ENCODE measurements around the gene VTI1A. TPM values are rescaled to one million over a fixed set of nuclear protein-coding genes. Genes with fewer than 3 reads are reported as not detected.
A peak's percentile ranks its signal among the peaks of the same experiment; 100 is the strongest.
"Not testable (repeated sequence)": the region's sequence is repeated elsewhere in the genome, so short reads cannot be mapped to it uniquely, and the experiment has no call there.

Gene VTI1A
- total RNA-seq, 2 experiments from 2014 or later, result 39.0 to 54.6 TPM

GRCh38 chr10:112492736-112493135 is 45.7 kb downstream of the VTI1A start:
- CTCF ChIA-PET, result interaction anchor here (1.5 kb wide), 1 partner anchor 21 kb away, joined by 5 read pairs; no protein-coding TSS in a partner anchor
- Mint-ChIP-seq H3K9me3 (ENCODE audit: low read depth) (no peaks in the 10 kb centered on the region), H3K27ac (no peak overlapping the region), H3K36me3 (peaks cover 1% of the 10 kb centered on the region), H3K4me1 (peaks cover 13% of the 10 kb centered on the region), H3K27me3 (no peaks in the 10 kb centered on the region), H3K4me3 (no peak overlapping the region)
- ATAC-seq (no peak), DNase-seq (no peak)

GRCh38 chr10:112497347-112497950 is 50.4 kb downstream of the VTI1A start:
- Mint-ChIP-seq H3K27ac (no peak overlapping the region), H3K4me3 (no peak overlapping the region), H3K4me1 (peaks cover 7% of the 10 kb centered on the region), H3K27me3 (no peaks in the 10 kb centered on the region), H3K36me3 (peaks cover 14% of the 10 kb centered on the region), H3K9me3 (ENCODE audit: low read depth) (no peaks in the 10 kb centered on the region)
- ATAC-seq, result no peak
- CTCF ChIA-PET, result interaction anchor here (1.1 kb wide), 1 partner anchor 9 kb away, joined by 3 read pairs; no protein-coding TSS in a partner anchor
- no peak for DNase-seq

DNA sequence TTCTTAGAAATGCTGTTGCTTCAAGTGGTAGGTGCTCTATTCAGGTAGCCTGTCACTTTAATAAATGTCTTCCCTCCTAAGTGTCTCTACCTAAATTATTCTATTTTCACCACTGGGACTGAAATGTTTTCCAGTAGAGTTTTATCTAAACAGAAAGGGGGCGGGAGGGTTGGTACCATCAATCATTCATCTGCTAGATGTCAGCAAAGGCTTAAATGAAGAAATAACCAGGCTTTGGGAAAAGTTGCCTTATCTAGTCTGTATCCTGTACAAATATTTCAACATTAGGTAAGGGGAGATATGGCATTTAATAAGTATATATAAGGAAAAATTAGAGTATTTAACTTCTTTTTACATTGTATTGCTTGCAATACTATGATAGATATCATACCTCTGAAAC is 51.8 kb downstream of the VTI1A start:
- CTCF ChIA-PET, result no interaction called here
- Mint-ChIP-seq H3K4me1 (peaks cover 7% of the 10 kb centered on the region), H3K9me3 (ENCODE audit: low read depth) (no peaks in the 10 kb centered on the region), H3K27ac (no peak overlapping the region), H3K4me3 (no peak overlapping the region), H3K27me3 (no peaks in the 10 kb centered on the region), H3K36me3 (peaks cover 17% of the 10 kb centered on the region)
- no peak for DNase-seq
- ATAC-seq, result no peak

DNA sequence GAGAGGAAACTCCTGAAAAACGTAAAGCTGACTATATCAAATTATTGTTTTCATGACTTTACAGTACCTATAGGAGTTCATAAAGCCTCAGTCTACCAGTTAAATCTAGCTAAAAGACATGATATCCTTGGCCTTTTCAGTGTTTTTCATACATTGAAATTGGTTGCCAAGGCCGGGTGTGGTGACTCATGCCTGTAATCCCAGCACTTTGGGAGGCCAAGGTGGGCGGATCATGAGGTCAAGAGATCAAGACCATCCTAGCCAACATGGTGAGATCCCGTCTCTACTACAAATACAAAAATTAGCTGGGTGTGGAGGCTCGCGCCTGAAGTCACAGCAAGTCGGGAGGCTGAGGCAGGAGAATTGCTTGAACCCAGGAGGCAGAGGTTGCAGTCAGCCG is 53.0 kb downstream of the VTI1A start:
- H3K4me3 Mint-ChIP-seq; H3K27me3 Mint-ChIP-seq; DNase-seq; H3K4me1 Mint-ChIP-seq; CTCF ChIA-PET; H3K27ac Mint-ChIP-seq; H3K9me3 Mint-ChIP-seq (ENCODE audit: low read depth); ATAC-seq: not testable (repeated sequence)
- peaks cover 17% of the 10 kb centered on the region for H3K36me3 Mint-ChIP-seq

- H3K27ac Mint-ChIP-seq, result no peak overlapping the region
- no peaks in the 10 kb centered on the region for H3K27me3 Mint-ChIP-seq
- CTCF ChIA-PET, result interaction anchor here (1.4 kb wide), 1 partner anchor 27 kb away, joined by 5 read pairs; no protein-coding TSS in a partner anchor
- no peak for ATAC-seq
- peaks cover 2% of the 10 kb centered on the region for H3K4me1 Mint-ChIP-seq
- H3K9me3 Mint-ChIP-seq (ENCODE audit: low read depth), result no peaks in the 10 kb centered on the region
- DNase-seq, result no peak
- no peak overlapping the region for H3K4me3 Mint-ChIP-seq
- peaks cover 17% of the 10 kb centered on the region for H3K36me3 Mint-ChIP-seq
These were observed 55.5 kb downstream of the VTI1A start for GRCh38 chr10:112502536-112502935.

DNA sequence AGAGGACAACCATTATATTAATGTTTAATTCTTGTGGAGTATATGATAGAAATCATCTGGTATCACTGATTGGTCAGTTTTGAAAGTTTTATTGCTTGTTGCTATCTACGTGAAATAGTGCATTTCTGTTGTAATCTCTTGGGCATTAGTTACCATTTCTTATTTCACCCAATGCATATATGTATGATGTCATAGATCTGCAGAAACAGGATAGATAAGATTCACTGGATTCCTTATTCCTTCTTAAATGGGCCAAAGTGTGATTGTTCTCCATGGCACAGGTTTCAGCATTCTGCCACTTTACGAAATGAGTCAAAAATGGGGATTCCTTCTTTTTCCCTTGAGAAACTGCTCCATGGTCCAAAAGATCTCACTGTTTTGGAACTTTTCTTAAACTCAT is 56.6 kb downstream of the VTI1A start:
- DNase-seq, result no peak
- CTCF ChIA-PET, result no interaction called here
- Mint-ChIP-seq H3K9me3 (ENCODE audit: low read depth) (no peaks in the 10 kb centered on the region), H3K4me1 (no peaks in the 10 kb centered on the region), H3K27me3 (no peaks in the 10 kb centered on the region), H3K4me3 (no peak overlapping the region), H3K36me3 (peaks cover 17% of the 10 kb centered on the region), H3K27ac (no peak overlapping the region)
- no peak for ATAC-seq

- CTCF ChIA-PET, result interaction anchor here (0.8 kb wide), 1 partner anchor 24 kb away, joined by 3 read pairs; no protein-coding TSS in a partner anchor
- Mint-ChIP-seq H3K36me3 (peaks cover 18% of the 10 kb centered on the region), H3K4me3 (no peak overlapping the region), H3K27me3 (peaks cover 10% of the 10 kb centered on the region), H3K9me3 (ENCODE audit: low read depth) (no peaks in the 10 kb centered on the region), H3K4me1 (peaks cover 20% of the 10 kb centered on the region), H3K27ac (no peak overlapping the region)
- DNase-seq (no peak), ATAC-seq (no peak)
These were observed 60.0 kb downstream of the VTI1A start for GRCh38 chr10:112507046-112507445.

- peaks cover 11% of the 10 kb centered on the region for H3K27me3 Mint-ChIP-seq
- peaks cover 23% of the 10 kb centered on the region for H3K36me3 Mint-ChIP-seq
- ATAC-seq (no peak), DNase-seq (no peak)
- CTCF ChIA-PET, result no interaction called here
- H3K4me1 Mint-ChIP-seq, result peaks cover 20% of the 10 kb centered on the region
- no peak overlapping the region for H3K27ac Mint-ChIP-seq
- no peak overlapping the region for H3K4me3 Mint-ChIP-seq
- no peaks in the 10 kb centered on the region for H3K9me3 Mint-ChIP-seq (ENCODE audit: low read depth)
These were observed 61.0 kb downstream of the VTI1A start for GRCh38 chr10:112507988-112508387.

DNA sequence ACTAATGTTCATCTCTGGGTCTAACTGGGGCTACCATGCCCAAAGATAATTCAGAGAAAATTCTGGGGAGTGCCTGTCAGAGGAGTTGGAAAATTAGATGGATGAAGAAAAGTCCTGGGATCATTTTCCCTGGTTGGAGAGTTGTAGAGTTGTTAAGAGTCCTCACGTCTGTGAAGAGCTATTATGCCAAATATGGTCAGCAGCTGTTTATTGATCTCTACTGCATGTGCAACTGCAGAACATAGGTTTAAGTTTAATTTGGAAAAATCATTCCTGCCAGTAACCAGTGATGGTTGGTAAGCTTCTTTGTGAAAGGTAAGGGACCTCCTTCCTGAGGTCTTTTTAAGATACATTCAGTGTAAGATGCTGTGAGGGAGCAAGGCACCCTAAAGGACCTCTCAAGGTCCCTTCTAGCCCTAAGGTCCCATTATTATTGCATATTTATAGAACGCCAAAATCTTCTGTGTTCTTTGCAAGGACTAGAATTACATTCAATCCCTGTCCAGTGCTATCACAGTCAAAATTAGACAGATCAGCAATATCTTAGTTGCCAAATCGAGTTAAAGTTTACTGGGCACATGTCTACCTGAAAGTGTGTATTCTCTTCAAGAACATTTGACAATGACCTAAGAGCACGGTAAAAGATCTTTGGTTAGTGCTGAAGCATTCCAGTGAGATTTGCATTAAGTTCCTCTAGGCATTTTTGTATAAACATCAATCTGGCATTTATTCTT is 62.7 kb downstream of the VTI1A start:
- ATAC-seq (no peak), DNase-seq (no peak)
- peaks cover 27% of the 10 kb centered on the region for H3K36me3 Mint-ChIP-seq
- peaks cover 14% of the 10 kb centered on the region for H3K27me3 Mint-ChIP-seq
- CTCF ChIA-PET, result interaction anchor here (1.2 kb wide), 1 partner anchor 22 kb away, joined by 3 read pairs; no protein-coding TSS in a partner anchor
- H3K4me1 Mint-ChIP-seq, result peaks cover 20% of the 10 kb centered on the region
- no peak overlapping the region for H3K27ac Mint-ChIP-seq
- H3K9me3 Mint-ChIP-seq (ENCODE audit: low read depth), result peaks cover 2% of the 10 kb centered on the region
- no peak overlapping the region for H3K4me3 Mint-ChIP-seq

GRCh38 chr10:112510384-112510783 is 63.4 kb downstream of the VTI1A start:
- CTCF ChIA-PET, result interaction anchor here (1.1 to 1.2 kb wide), 2 partner anchors 10 to 21 kb away, joined by 3 to 4 read pairs; no protein-coding TSS in a partner anchor
- ATAC-seq, result peak; percentile 97
- H3K27me3 Mint-ChIP-seq, result peaks cover 14% of the 10 kb centered on the region
- H3K27ac Mint-ChIP-seq, result no peak overlapping the region
- DNase-seq, result peak; percentile 84
- peaks cover 28% of the 10 kb centered on the region for H3K36me3 Mint-ChIP-seq
- no peak overlapping the region for H3K4me3 Mint-ChIP-seq
- peaks cover 20% of the 10 kb centered on the region for H3K4me1 Mint-ChIP-seq
- peaks cover 2% of the 10 kb centered on the region for H3K9me3 Mint-ChIP-seq (ENCODE audit: low read depth)

GRCh38 chr10:112512294-112512693 is 65.3 kb downstream of the VTI1A start:
- ATAC-seq (no peak), DNase-seq (no peak)
- Mint-ChIP-seq H3K4me1 (peaks cover 23% of the 10 kb centered on the region), H3K4me3 (no peak overlapping the region), H3K9me3 (ENCODE audit: low read depth) (peaks cover 2% of the 10 kb centered on the region), H3K27ac (no peak overlapping the region), H3K27me3 (peaks cover 14% of the 10 kb centered on the region), H3K36me3 (peaks cover 29% of the 10 kb centered on the region)
- CTCF ChIA-PET, result no interaction called here

DNA sequence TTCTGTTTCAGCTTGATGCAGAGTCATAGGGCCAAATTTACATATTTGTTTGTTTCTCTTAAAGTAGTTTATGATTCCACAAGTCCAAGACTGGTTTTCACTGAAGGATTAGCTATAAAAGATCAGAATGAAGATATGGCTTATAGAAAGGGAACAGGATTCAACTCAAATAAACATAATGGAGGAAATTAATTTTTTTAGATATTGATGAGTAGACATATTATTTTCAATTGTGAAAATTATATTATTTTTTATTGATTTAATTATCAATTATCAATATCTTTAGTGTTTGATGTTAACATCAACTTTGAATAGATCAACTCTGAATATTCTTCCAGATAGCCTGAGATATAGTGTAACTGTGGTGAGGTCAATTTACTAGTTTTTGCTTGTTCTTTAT is 68.1 kb downstream of the VTI1A start:
- Mint-ChIP-seq H3K4me1 (peaks cover 32% of the 10 kb centered on the region), H3K4me3 (no peak overlapping the region), H3K36me3 (peaks cover 24% of the 10 kb centered on the region), H3K9me3 (ENCODE audit: low read depth) (peaks cover 2% of the 10 kb centered on the region), H3K27ac (no peak overlapping the region), H3K27me3 (peaks cover 9% of the 10 kb centered on the region)
- DNase-seq (no peak), ATAC-seq (no peak)
- CTCF ChIA-PET, result no interaction called here

DNA sequence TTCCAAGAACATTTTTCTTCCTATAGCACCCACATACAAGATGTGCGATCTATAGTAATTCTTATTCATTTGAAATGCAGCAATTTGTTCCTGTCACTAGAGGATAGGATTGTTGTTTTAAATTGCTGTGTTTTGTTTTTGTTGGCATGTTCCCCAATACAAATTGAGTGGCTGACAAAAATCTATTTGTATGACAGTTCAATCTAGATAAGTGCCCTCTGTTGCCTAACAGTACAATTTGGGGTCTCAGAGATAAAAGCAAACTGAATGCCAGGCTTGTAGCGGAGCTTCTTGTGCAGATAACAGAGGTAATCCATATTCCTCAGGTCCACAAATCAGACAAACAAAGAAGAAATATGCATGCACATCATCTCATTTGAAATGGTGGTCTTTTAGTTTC is 68.8 kb downstream of the VTI1A start:
- Mint-ChIP-seq H3K36me3 (peaks cover 22% of the 10 kb centered on the region), H3K4me3 (no peak overlapping the region), H3K27ac (no peak overlapping the region), H3K27me3 (peaks cover 9% of the 10 kb centered on the region), H3K4me1 (peaks cover 29% of the 10 kb centered on the region), H3K9me3 (ENCODE audit: low read depth) (peaks cover 2% of the 10 kb centered on the region)
- CTCF ChIA-PET, result no interaction called here
- no peak for ATAC-seq
- DNase-seq, result no peak

- DNase-seq (no peak), ATAC-seq (no peak)
- Mint-ChIP-seq H3K9me3 (ENCODE audit: low read depth) (peaks cover 2% of the 10 kb centered on the region), H3K36me3 (peaks cover 14% of the 10 kb centered on the region), H3K4me1 (peaks cover 22% of the 10 kb centered on the region), H3K27me3 (peaks cover 3% of the 10 kb centered on the region), H3K4me3 (no peak overlapping the region), H3K27ac (no peak overlapping the region)
- CTCF ChIA-PET, result no interaction called here
These were observed 70.4 kb downstream of the VTI1A start for GRCh38 chr10:112517451-112517862.

Measured in activated CD8-positive, alpha-beta memory T cell treated with anti-CD3 and anti-CD28 coated beads, Interleukin-2, amount 10 ng/mL, durations not matched to agents 7 days and 5 days (primary cell).